HT1080 (cell line): Measurements from ENCODE around the gene KRT40. TPM values are rescaled to one million over a fixed set of nuclear protein-coding genes. Genes with fewer than 3 reads are reported as not detected.

Experiments
- DNase-seq: peaks from one replicate; pipeline ENCODE4 v3.0.0-alpha.2; 2015; ENCODE audit warnings: low read depth
- small RNA-seq: library from RNA; depleted of rRNA; stranded (forward); fragments of <200 nt; gene quantifications from one replicate; pipeline ENCODE3, GENCODE V24; 2014
- total RNA-seq: library from RNA; depleted of rRNA; stranded (reverse); fragments of >200 nt; shearing (Covaris generic); gene quantifications from 2 replicates; pipeline ENCODE4 v1.2.3, GENCODE V29; 2014; rRNA removed

KRT40 gene
- total RNA-seq, 1 experiment from 2014 or later = not detected

GRCh38 chr17:40953881-40954280 lies 30.2 kb downstream of the KRT40 start:
- DNase-seq = peak; percentile 69

GRCh38 chr17:40952661-40953060 lies 31.5 kb downstream of the KRT40 start:
- no peak for DNase-seq

GRCh38 chr17:40952154-40952553 lies 32.0 kb downstream of the KRT40 start:
- no peak for DNase-seq

GRCh38 chr17:40951011-40951622 lies 33.0 kb downstream of the KRT40 start:
- no peak for DNase-seq

- DNase-seq = no peak
These were observed 34.0 kb downstream of the KRT40 start for GRCh38 chr17:40950176-40950575.

- DNase-seq = no peak
These were observed 34.7 kb downstream of the KRT40 start for GRCh38 chr17:40949418-40949817.

- DNase-seq = no peak
These were observed 36.2 kb downstream of the KRT40 start for GRCh38 chr17:40947929-40948328.

- DNase-seq = no peak
These were observed 38.7 kb downstream of the KRT40 start for GRCh38 chr17:40945414-40945813.

GRCh38 chr17:40944531-40944930 lies 39.6 kb downstream of the KRT40 start:
- DNase-seq = no peak

- DNase-seq = no peak
These were observed 41.6 kb downstream of the KRT40 start for GRCh38 chr17:40942553-40942952.

GRCh38 chr17:40940266-40940665 lies 43.9 kb downstream of the KRT40 start:
- DNase-seq = no peak

GRCh38 chr17:40938981-40939380 lies 45.1 kb downstream of the KRT40 start:
- DNase-seq = no peak

- no peak for DNase-seq
These were observed 46.7 kb downstream of the KRT40 start, which contains the start of gene KRT23 for GRCh38 chr17:40937384-40937819. Gene KRT23, minus strand, starts transcription at chr17:40937646. Its CDS starts 1,043 bp downstream, at chr17:40936603.

GRCh38 chr17:40936976-40937375 lies 47.1 kb downstream of the KRT40 start:
- DNase-seq = no peak

- DNase-seq = no peak
These were observed 47.6 kb downstream of the KRT40 start for GRCh38 chr17:40936437-40936971.

- no peak for DNase-seq
These were observed 48.5 kb downstream of the KRT40 start for GRCh38 chr17:40935624-40936023.

GRCh38 chr17:40932608-40933007 lies 51.5 kb downstream of the KRT40 start:
- DNase-seq = no peak

- no peak for DNase-seq
These were observed 52.8 kb downstream of the KRT40 start for GRCh38 chr17:40931311-40931710.

Small RNA genes within 50 kb of the gene (small RNA-seq; reads per million reads assigned to genes)
- gene KRTAP3-4P = not detected

Other genes with a start within 250 kb of the KRT40 start
- gene KRT25, start 229.0 kb downstream of the KRT40 start, total RNA-seq = not detected in 2 replicates
- not detected in 2 replicates for gene KRT26, start 212.1 kb downstream of the KRT40 start, total RNA-seq
- not detected in 2 replicates for gene KRT27, start 201.8 kb downstream of the KRT40 start, total RNA-seq
- not detected in 2 replicates for gene KRT28, start 184.4 kb downstream of the KRT40 start, total RNA-seq
- gene KRT10, start 161.7 kb downstream of the KRT40 start, total RNA-seq = 24.0 and 32.4 TPM in 2 replicates
- not detected in 2 replicates for gene KRT12, start 117.1 kb downstream of the KRT40 start, total RNA-seq
- not detected in 2 replicates for gene KRT20, start 99.1 kb downstream of the KRT40 start, total RNA-seq
- 0.33 TPM in 1 of 2 replicates, not detected in the other for gene KRT23, start 46.7 kb downstream of the KRT40 start, total RNA-seq
- not detected in 2 replicates for gene KRT39, start 17.4 kb downstream of the KRT40 start, total RNA-seq
- not detected in 2 replicates for gene KRTAP3-3, start 9.8 kb upstream of the KRT40 start, total RNA-seq
- gene KRTAP3-2, start 15.6 kb upstream of the KRT40 start, total RNA-seq = not detected in 2 replicates
- gene KRTAP3-1, start 24.8 kb upstream of the KRT40 start, total RNA-seq = not detected in 2 replicates
- not detected in 2 replicates for gene KRTAP1-5, start 42.9 kb upstream of the KRT40 start, total RNA-seq
- not detected in 2 replicates for gene KRTAP1-4, start 45.9 kb upstream of the KRT40 start, total RNA-seq
- not detected in 2 replicates for gene KRTAP1-3, start 50.5 kb upstream of the KRT40 start, total RNA-seq
- not detected in 2 replicates for gene KRTAP1-1, start 57.1 kb upstream of the KRT40 start, total RNA-seq
- 2.0 TPM in 1 of 2 replicates, not detected in the other for gene KRTAP2-1, start 63.0 kb upstream of the KRT40 start, total RNA-seq
- not detected in 2 replicates for gene KRTAP2-2, start 70.9 kb upstream of the KRT40 start, total RNA-seq
- 1.2 and 6.2 TPM in 2 replicates for gene KRTAP2-3, start 75.8 kb upstream of the KRT40 start, total RNA-seq
- gene KRTAP2-4, start 81.6 kb upstream of the KRT40 start, total RNA-seq = not detected in 2 replicates
- not detected in 2 replicates for gene KRTAP4-7, start 99.8 kb upstream of the KRT40 start, total RNA-seq
- gene KRTAP4-8, start 113.8 kb upstream of the KRT40 start, total RNA-seq = not detected in 2 replicates
- gene KRTAP4-16, start 117.9 kb upstream of the KRT40 start, total RNA-seq = not detected in 2 replicates
- gene KRTAP4-9, start 121.1 kb upstream of the KRT40 start, total RNA-seq = 0.29 and 0.57 TPM in 2 replicates
- not detected in 2 replicates for gene KRTAP4-11, start 134.0 kb upstream of the KRT40 start, total RNA-seq
- gene KRTAP4-12, start 139.9 kb upstream of the KRT40 start, total RNA-seq = not detected in 2 replicates
- gene KRTAP4-6, start 156.2 kb upstream of the KRT40 start, total RNA-seq = not detected in 2 replicates
- not detected in 2 replicates for gene KRTAP4-5, start 165.5 kb upstream of the KRT40 start, total RNA-seq
- not detected in 2 replicates for gene KRTAP4-4, start 176.4 kb upstream of the KRT40 start, total RNA-seq
- not detected in 2 replicates for gene KRTAP4-3, start 183.9 kb upstream of the KRT40 start, total RNA-seq
- gene KRTAP4-2, start 193.9 kb upstream of the KRT40 start, total RNA-seq = not detected in 2 replicates
- gene KRTAP4-1, start 200.6 kb upstream of the KRT40 start, total RNA-seq = not detected in 2 replicates
- gene KRTAP9-1, start 205.6 kb upstream of the KRT40 start, total RNA-seq = not detected in 2 replicates
- not detected in 2 replicates for gene KRTAP9-2, start 242.3 kb upstream of the KRT40 start, total RNA-seq
- gene KRTAP9-3, start 248.1 kb upstream of the KRT40 start, total RNA-seq = not detected in 2 replicates